HepG2 (cell line): Measurements from ENCODE around the gene CTDP1. TPM values are rescaled to one million over a fixed set of nuclear protein-coding genes. Genes with fewer than 3 reads are reported as not detected.
A peak's percentile ranks its signal among the peaks of the same experiment; 100 is the strongest.

Experiments used
- BORCS8-MEF2B ChIP-seq: sonication (generic); formaldehyde crosslinking; IDR thresholded peaks from 2 replicates; pipeline ENCODE4 v1.8.0; 2022; ENCODE audit warnings: mild to moderate bottlenecking, missing genetic modification reagents
- HES4 ChIP-seq: sonication (generic); formaldehyde crosslinking; IDR thresholded peaks from 2 replicates; pipeline ENCODE4 v1.9.0; 2021; ENCODE audit warnings: mild to moderate bottlenecking, missing genetic modification reagents, borderline replicate concordance
- HMG20B ChIP-seq: conservative IDR thresholded peaks from 2 replicates; pipeline ENCODE4 v1.6.1; 2016; ENCODE audit warnings: missing genetic modification reagents, missing compliant biosample characterization
- HNRNPL ChIP-seq: fragments of 200-400 bp; formaldehyde crosslinking; IDR thresholded peaks from 2 replicates; pipeline ENCODE4 v1.6.1; 2017; ENCODE audit warnings: mild to moderate bottlenecking, low read depth, low read length
- HNRNPUL1 ChIP-seq: fragments of 200-400 bp; formaldehyde crosslinking; IDR thresholded peaks from 2 replicates; pipeline ENCODE4 v1.6.1; 2017; ENCODE audit warnings: low read depth, mild to moderate bottlenecking, low read length, moderate library complexity
- NR2F6 ChIP-seq, 2 experiments: IDR thresholded peaks; 2 replicates each; pipeline ENCODE4 v1.6.1; 2016; ENCODE audit warnings: antibody characterized with exemption in 1 of 2, mild to moderate bottlenecking in 1 of 2
- ONECUT2 ChIP-seq: sonication (generic); formaldehyde crosslinking; IDR thresholded peaks from 2 replicates; pipeline ENCODE4 v1.4.0; 2020; ENCODE audit warnings: missing genetic modification reagents
- ZBTB38 ChIP-seq: sonication (generic); formaldehyde crosslinking; IDR thresholded peaks from 2 replicates; pipeline ENCODE4 v1.5.1; 2020; ENCODE audit warnings: mild to moderate bottlenecking, missing genetic modification reagents
- ZFP36 ChIP-seq: fragments of 150-350 bp; IDR thresholded peaks from 2 replicates; pipeline ENCODE4 v1.6.1; 2018; ENCODE audit warnings: borderline replicate concordance, low read length, low read depth; ENCODE audit not compliant: partially characterized antibody
- ZMAT3 ChIP-seq: sonication (generic); formaldehyde crosslinking; conservative IDR thresholded peaks from 2 replicates; pipeline ENCODE4 v1.7.0; 2021; ENCODE audit warnings: missing genetic modification reagents
- ZNF446 ChIP-seq: sonication (generic); formaldehyde crosslinking; IDR thresholded peaks from 2 replicates; pipeline ENCODE4 v1.5.0; 2020; ENCODE audit warnings: mild to moderate bottlenecking, missing genetic modification reagents
- ZNF451 ChIP-seq: sonication (generic); formaldehyde crosslinking; IDR thresholded peaks from 2 replicates; pipeline ENCODE4 v1.5.0; 2020; ENCODE audit warnings: mild to moderate bottlenecking, missing genetic modification reagents
- ZNF720 ChIP-seq: sonication (generic); formaldehyde crosslinking; IDR thresholded peaks from 2 replicates; pipeline ENCODE4 v1.4.0; 2020; ENCODE audit warnings: missing genetic modification reagents
- polyA plus RNA-seq, 8 experiments: library from polyadenylated mRNA; depleted of rRNA in 3 of 8; stranded (reverse) in 7 of 8; unstranded in 1 of 8; fragments of >200 nt; fragmentation: Illumina TruSeq in 4 of 8; extraction: Trizol in 4 of 8; gene quantifications; 2 replicates each; pipeline versions ENCODE4 v1.2.1 to v1.2.3, GENCODE V29; 2011 to 2016; ENCODE audit warnings: low read depth in 4 of 8, missing spikeins in 1 of 8, mixed read lengths in 1 of 8; ENCODE audit not compliant: insufficient read depth in 1 of 8
- total RNA-seq, 5 experiments: library from RNA; depleted of rRNA; stranded (reverse); fragments of >200 nt; fragmentation: Illumina TruSeq; extraction: Trizol; gene quantifications; 2 replicates each; pipeline ENCODE4 v1.2.3, GENCODE V29; 2016; ENCODE audit warnings: low read depth in 1 of 5
- TF ChIP-seq, protein P1 (sequence below), 2 experiments: sonication (generic) in 1 of 2; formaldehyde crosslinking in 1 of 2; IDR thresholded peaks; 2 replicates each; pipeline versions ENCODE4 v1.4.0 to v1.6.1; 2018 to 2020; ENCODE audit warnings: missing genetic modification reagents in 2 of 2, borderline replicate concordance in 1 of 2, low read depth in 1 of 2, mild to moderate bottlenecking in 1 of 2, missing biosample characterization in 1 of 2
- TF ChIP-seq, protein P2 (sequence below): sonication (generic); formaldehyde crosslinking; IDR thresholded peaks from 2 replicates; pipeline ENCODE4 v1.9.0; 2021; ENCODE audit warnings: missing genetic modification reagents, borderline replicate concordance
- TF ChIP-seq, protein P3 (sequence below): IDR thresholded peaks from 2 replicates; pipeline ENCODE4 v1.6.1; 2018; ENCODE audit warnings: missing genetic modification reagents, mild to moderate bottlenecking, missing compliant biosample characterization
- TF ChIP-seq, protein P4 (sequence below): sonication (generic); formaldehyde crosslinking; IDR thresholded peaks from 2 replicates; pipeline ENCODE4 v1.4.0; 2020; ENCODE audit warnings: missing genetic modification reagents, borderline replicate concordance
- TF ChIP-seq, protein P5 (sequence below): sonication (generic); formaldehyde crosslinking; IDR thresholded peaks from 2 replicates; pipeline ENCODE4 v1.9.0; 2022; ENCODE audit warnings: missing genetic modification reagents, mild to moderate bottlenecking, borderline replicate concordance
- TF ChIP-seq, protein P6 (sequence below): IDR thresholded peaks from 2 replicates; pipeline ENCODE4 v1.6.1; 2016

CTDP1 gene
- total and polyA plus RNA-seq, 2 of the 13 experiments (the other 11 are each of a cell fraction or from before 2014, with no cell fraction given) = 6.9 to 11.0 TPM

DNA sequence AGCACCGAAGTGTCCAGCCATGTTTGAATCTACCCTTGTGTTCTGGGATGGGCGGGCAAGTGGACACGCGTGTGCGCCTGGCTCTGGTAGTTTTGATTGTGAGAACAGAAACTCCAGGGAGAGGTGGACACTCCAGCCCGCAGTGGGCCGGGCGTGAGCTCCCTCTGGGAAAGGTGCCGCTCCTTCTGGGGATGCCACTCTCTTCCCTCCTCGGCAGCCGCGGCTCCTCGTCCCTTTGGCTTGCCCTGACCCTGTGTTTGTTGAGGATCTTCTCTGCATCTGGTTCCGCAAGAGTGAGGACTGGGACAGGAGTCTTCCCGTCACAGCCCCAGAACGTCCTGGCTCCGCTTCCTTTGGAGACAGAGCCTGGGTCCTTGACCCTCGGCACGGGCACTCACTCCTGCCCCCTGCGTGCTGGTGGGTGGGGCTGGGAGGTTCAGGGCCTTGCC, 1.3 kb downstream of the CTDP1 start (continued):
- TF ChIP-seq HMG20B (CRISPR knock-in tag) (no peak), ZBTB38 (CRISPR knock-in tag) (0 out of 2 replicates have a peak, but pooled peaks have one; percentile 24), ZNF446 (CRISPR knock-in tag) (no peak), NR2F6 (IDR thresholded peaks at IDR 0.05) (no peak), NR2F6 (CRISPR knock-in tag; IDR thresholded peaks at IDR 0.05) (peak; percentile 43; the same call in 1 of the 2 replicates), HES4 (CRISPR knock-in tag) (no peak), ZNF451 (CRISPR knock-in tag) (no peak), ONECUT2 (no peak), ZMAT3 (CRISPR knock-in tag) (0 out of 2 replicates have a peak, but pooled peaks have one; percentile 44), ZNF720 (no peak), HNRNPUL1 (no peak), BORCS8-MEF2B (0 out of 2 replicates have a peak, but pooled peaks have one; percentile 26), HNRNPL (no peak), ZFP36 (no peak)
- TF ChIP-seq, protein P1, sequence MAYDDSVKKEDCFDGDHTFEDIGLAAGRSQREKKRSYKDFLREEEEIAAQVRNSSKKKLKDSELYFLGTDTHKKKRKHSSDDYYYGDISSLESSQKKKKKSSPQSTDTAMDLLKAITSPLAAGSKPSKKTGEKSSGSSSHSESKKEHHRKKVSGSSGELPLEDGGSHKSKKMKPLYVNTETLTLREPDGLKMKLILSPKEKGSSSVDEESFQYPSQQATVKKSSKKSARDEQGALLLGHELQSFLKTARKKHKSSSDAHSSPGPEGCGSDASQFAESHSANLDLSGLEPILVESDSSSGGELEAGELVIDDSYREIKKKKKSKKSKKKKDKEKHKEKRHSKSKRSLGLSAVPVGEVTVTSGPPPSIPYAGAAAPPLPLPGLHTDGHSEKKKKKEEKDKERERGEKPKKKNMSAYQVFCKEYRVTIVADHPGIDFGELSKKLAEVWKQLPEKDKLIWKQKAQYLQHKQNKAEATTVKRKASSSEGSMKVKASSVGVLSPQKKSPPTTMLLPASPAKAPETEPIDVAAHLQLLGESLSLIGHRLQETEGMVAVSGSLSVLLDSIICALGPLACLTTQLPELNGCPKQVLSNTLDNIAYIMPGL (CRISPR knock-in tag; IDR thresholded peaks at IDR 0.05; ENCODE audit: borderline replicate concordance in 1 of 2, low read depth in 1 of 2) = no peak
- TF ChIP-seq, protein P2, sequence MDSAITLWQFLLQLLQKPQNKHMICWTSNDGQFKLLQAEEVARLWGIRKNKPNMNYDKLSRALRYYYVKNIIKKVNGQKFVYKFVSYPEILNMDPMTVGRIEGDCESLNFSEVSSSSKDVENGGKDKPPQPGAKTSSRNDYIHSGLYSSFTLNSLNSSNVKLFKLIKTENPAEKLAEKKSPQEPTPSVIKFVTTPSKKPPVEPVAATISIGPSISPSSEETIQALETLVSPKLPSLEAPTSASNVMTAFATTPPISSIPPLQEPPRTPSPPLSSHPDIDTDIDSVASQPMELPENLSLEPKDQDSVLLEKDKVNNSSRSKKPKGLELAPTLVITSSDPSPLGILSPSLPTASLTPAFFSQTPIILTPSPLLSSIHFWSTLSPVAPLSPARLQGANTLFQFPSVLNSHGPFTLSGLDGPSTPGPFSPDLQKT = no peak
- TF ChIP-seq, protein P3, sequence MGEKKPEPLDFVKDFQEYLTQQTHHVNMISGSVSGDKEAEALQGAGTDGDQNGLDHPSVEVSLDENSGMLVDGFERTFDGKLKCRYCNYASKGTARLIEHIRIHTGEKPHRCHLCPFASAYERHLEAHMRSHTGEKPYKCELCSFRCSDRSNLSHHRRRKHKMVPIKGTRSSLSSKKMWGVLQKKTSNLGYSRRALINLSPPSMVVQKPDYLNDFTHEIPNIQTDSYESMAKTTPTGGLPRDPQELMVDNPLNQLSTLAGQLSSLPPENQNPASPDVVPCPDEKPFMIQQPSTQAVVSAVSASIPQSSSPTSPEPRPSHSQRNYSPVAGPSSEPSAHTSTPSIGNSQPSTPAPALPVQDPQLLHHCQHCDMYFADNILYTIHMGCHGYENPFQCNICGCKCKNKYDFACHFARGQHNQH = no peak
- TF ChIP-seq, protein P4, sequence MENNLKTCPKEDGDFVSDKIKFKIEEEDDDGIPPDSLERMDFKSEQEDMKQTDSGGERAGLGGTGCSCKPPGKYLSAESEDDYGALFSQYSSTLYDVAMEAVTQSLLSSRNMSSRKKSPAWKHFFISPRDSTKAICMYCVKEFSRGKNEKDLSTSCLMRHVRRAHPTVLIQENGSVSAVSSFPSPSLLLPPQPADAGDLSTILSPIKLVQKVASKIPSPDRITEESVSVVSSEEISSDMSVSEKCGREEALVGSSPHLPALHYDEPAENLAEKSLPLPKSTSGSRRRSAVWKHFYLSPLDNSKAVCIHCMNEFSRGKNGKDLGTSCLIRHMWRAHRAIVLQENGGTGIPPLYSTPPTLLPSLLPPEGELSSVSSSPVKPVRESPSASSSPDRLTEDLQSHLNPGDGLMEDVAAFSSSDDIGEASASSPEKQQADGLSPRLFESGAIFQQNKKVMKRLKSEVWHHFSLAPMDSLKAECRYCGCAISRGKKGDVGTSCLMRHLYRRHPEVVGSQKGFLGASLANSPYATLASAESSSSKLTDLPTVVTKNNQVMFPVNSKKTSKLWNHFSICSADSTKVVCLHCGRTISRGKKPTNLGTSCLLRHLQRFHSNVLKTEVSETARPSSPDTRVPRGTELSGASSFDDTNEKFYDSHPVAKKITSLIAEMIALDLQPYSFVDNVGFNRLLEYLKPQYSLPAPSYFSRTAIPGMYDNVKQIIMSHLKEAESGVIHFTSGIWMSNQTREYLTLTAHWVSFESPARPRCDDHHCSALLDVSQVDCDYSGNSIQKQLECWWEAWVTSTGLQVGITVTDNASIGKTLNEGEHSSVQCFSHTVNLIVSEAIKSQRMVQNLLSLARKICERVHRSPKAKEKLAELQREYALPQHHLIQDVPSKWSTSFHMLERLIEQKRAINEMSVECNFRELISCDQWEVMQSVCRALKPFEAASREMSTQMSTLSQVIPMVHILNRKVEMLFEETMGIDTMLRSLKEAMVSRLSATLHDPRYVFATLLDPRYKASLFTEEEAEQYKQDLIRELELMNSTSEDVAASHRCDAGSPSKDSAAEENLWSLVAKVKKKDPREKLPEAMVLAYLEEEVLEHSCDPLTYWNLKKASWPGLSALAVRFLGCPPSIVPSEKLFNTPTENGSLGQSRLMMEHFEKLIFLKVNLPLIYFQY (CRISPR knock-in tag) = no peak
- TF ChIP-seq, protein P5, sequence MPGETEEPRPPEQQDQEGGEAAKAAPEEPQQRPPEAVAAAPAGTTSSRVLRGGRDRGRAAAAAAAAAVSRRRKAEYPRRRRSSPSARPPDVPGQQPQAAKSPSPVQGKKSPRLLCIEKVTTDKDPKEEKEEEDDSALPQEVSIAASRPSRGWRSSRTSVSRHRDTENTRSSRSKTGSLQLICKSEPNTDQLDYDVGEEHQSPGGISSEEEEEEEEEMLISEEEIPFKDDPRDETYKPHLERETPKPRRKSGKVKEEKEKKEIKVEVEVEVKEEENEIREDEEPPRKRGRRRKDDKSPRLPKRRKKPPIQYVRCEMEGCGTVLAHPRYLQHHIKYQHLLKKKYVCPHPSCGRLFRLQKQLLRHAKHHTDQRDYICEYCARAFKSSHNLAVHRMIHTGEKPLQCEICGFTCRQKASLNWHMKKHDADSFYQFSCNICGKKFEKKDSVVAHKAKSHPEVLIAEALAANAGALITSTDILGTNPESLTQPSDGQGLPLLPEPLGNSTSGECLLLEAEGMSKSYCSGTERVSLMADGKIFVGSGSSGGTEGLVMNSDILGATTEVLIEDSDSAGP = peak; percentile 10; the same call in 1 of the 2 replicates
- TF ChIP-seq, protein P6, sequence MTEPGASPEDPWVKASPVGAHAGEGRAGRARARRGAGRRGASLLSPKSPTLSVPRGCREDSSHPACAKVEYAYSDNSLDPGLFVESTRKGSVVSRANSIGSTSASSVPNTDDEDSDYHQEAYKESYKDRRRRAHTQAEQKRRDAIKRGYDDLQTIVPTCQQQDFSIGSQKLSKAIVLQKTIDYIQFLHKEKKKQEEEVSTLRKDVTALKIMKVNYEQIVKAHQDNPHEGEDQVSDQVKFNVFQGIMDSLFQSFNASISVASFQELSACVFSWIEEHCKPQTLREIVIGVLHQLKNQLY (CRISPR knock-in tag) = no peak
